Endothelial cell of umbilical vein (primary cell): Measurements from ENCODE around the gene SH3BP1. TPM values are rescaled to one million over a fixed set of nuclear protein-coding genes. Genes with fewer than 3 reads are reported as not detected.

Experiments
- BruUV-seq: library from RNA; stranded (reverse); fragments of 400-500 nt; replicated peaks from 2 replicates; lab custom pipeline; 2021; lab: Mats Ljungman, UMichigan
- CTCF ChIA-PET: fragments of 300-600, 350-600 bp; sonication (Branson Sonifier 250); formaldehyde crosslinking; loops from one replicate; lab custom pipeline; 2021; ENCODE audit warnings: antibody characterized with exemption, inconsistent platforms; lab: Charles Lee
- POLR2A ChIA-PET: fragments of 300-600, 350-600 bp; sonication (Branson Sonifier 250); formaldehyde crosslinking; loops from one replicate; lab custom pipeline; 2021; ENCODE audit warnings: antibody characterized with exemption, inconsistent platforms; lab: Charles Lee
- DNase-seq: peaks from one replicate; pipeline ENCODE4 v3.0.0-alpha.2; 2011; ENCODE audit warnings: low read depth, low spot score
- FAIRE-seq: peaks from 2 replicates; lab custom pipeline; 2011; peaks lifted over from hg19 to GRCh38; lab: Jason Lieb, UNC
- H2AFZ ChIP-seq: 2 replicates; pipeline ENCODE4 v1.6.0; 2012; ENCODE audit warnings: low read depth, low read length, control low read depth, inconsistent platforms
- H3K27ac ChIP-seq: 2 replicates; pipeline ENCODE4 v1.5.1; 2011; ENCODE audit warnings: low read depth, mild to moderate bottlenecking, control low read depth, low read length, moderate library complexity; ENCODE audit not compliant: insufficient read depth
- H3K27me3 ChIP-seq, 2 experiments: 2 replicates each; pipeline versions ENCODE4 v1.6.0 to v1.6.1; 2011; ENCODE audit warnings: low read length in 2 of 2, mixed read lengths in 1 of 2; ENCODE audit not compliant: control insufficient read depth in 2 of 2, insufficient read depth in 2 of 2
- H3K36me3 ChIP-seq, 2 experiments: 2 replicates in 1 of 2; 3 replicates in 1 of 2; pipeline ENCODE4 v1.5.1; 2011; ENCODE audit warnings: low read length in 2 of 2, mild to moderate bottlenecking in 1 of 2, moderate library complexity in 1 of 2; ENCODE audit not compliant: control insufficient read depth in 2 of 2, insufficient read depth in 2 of 2; ENCODE audit errors: extremely low read depth in 1 of 2
- H3K4me1 ChIP-seq: 3 replicates; pipeline ENCODE4 v1.5.1; 2011; ENCODE audit warnings: mild to moderate bottlenecking, low read length; ENCODE audit not compliant: control insufficient read depth, insufficient read depth; ENCODE audit errors: extremely low read depth
- H3K4me2 ChIP-seq: 2 replicates; pipeline ENCODE4 v1.6.1; 2011; ENCODE audit warnings: low read length, control low read depth, mixed read lengths; ENCODE audit not compliant: insufficient read depth
- H3K4me3 ChIP-seq, 3 experiments: fragments of 200-600 bp in 1 of 3; sonication (generic), shearing (Covaris generic) in 1 of 3; replicated peaks in 1 of 3; 2 replicates each; pipeline ENCODE4 v1.5.1; 2011 to 2016; ENCODE audit warnings: control low read depth in 3 of 3, low read length in 3 of 3, mild to moderate bottlenecking in 2 of 3, inconsistent platforms in 1 of 3, low read depth in 1 of 3, moderate library complexity in 1 of 3; ENCODE audit not compliant: insufficient read depth in 1 of 3
- H3K79me2 ChIP-seq: 2 replicates; pipeline ENCODE4 v1.6.0; 2012; ENCODE audit warnings: low read length, inconsistent platforms; ENCODE audit not compliant: control insufficient read depth, insufficient read depth
- H3K9ac ChIP-seq: replicated peaks from 2 replicates; pipeline ENCODE3; 2011; ENCODE audit warnings: low read length, control low read depth; ENCODE audit not compliant: insufficient read depth; ENCODE audit errors: extremely low read depth
- H3K9me1 ChIP-seq: replicated peaks from 3 replicates; pipeline ENCODE4 v1.6.0; 2011; ENCODE audit warnings: mild to moderate bottlenecking, low read length; ENCODE audit not compliant: control insufficient read depth, insufficient read depth; ENCODE audit errors: extremely low read depth
- H3K9me3 ChIP-seq: replicated peaks from 2 replicates; pipeline ENCODE4 v1.5.1; 2012; ENCODE audit warnings: low read length, inconsistent platforms; ENCODE audit not compliant: control insufficient read depth, insufficient read depth
- H4K20me1 ChIP-seq: replicated peaks from 2 replicates; pipeline ENCODE3; 2011; ENCODE audit warnings: mild to moderate bottlenecking, low read length; ENCODE audit not compliant: control insufficient read depth, insufficient read depth; ENCODE audit errors: extremely low read depth
- EZH2 ChIP-seq: IDR thresholded peaks from 2 replicates; pipeline ENCODE4 v1.6.1; 2012; ENCODE audit warnings: borderline replicate concordance, low read depth, mild to moderate bottlenecking, moderate library complexity, low read length, inconsistent platforms; ENCODE audit not compliant: severe bottlenecking
- FOS ChIP-seq: IDR thresholded peaks from 2 replicates; pipeline ENCODE4 v1.6.1; 2011; ENCODE audit warnings: mild to moderate bottlenecking, low read length, moderate library complexity, borderline replicate concordance; ENCODE audit not compliant: insufficient read depth
- GATA2 ChIP-seq: IDR thresholded peaks from 2 replicates; pipeline ENCODE4 v1.7.0; 2011; ENCODE audit warnings: low read depth, mild to moderate bottlenecking, moderate library complexity, mixed read lengths, low read length; ENCODE audit not compliant: insufficient read length, insufficient read depth
- JUN ChIP-seq: IDR thresholded peaks from 2 replicates; pipeline ENCODE4 v1.6.1; 2011; ENCODE audit warnings: borderline replicate concordance, low read depth; ENCODE audit not compliant: insufficient read length, insufficient read depth
- MYC ChIP-seq: IDR thresholded peaks from one replicate; pipeline ENCODE4 v1.6.1; 2011; ENCODE audit warnings: mild to moderate bottlenecking, low read depth, low read length
- POLR2A ChIP-seq: IDR thresholded peaks from 2 replicates; pipeline ENCODE4 v1.6.1; 2012; ENCODE audit warnings: low read depth, mild to moderate bottlenecking, control low read depth, low read length
- POLR2AphosphoS5 ChIP-seq: IDR thresholded peaks from 2 replicates; pipeline ENCODE4 v1.6.1; 2012; ENCODE audit warnings: low read depth, mild to moderate bottlenecking, control low read depth, low read length, moderate library complexity; ENCODE audit not compliant: insufficient read depth
- dilution Hi-C: fragments of 300-500 bp; cut with MboI; formaldehyde crosslinking; loops from one replicate; pipeline ENCODE4 v1.15.0; 2019; ENCODE audit warnings: low sequenced_read_pairs; ENCODE audit not compliant: extremely low pct_ligation_motif_present
- intact Hi-C: fragments of 100-400 bp; cut with micrococcal nuclease; formaldehyde crosslinking; loops from one replicate; pipeline ENCODE4 v1.10.0; 2022
- polyA plus RNA-seq, 4 experiments: library from polyadenylated mRNA; depleted of rRNA in 3 of 4; stranded (reverse) in 3 of 4; unstranded in 1 of 4; fragments of >200 nt; gene quantifications; 2 replicates each; pipeline versions ENCODE4 v1.2.1 to v1.2.3, GENCODE V29; 2011 to 2012; ENCODE audit warnings: missing spikeins in 1 of 4
- total RNA-seq: library from RNA; stranded (reverse); gene quantifications from 2 replicates; pipeline ENCODE4 v1.2.3, GENCODE V29; 2021
- TF ChIP-seq, protein P1 (sequence below): IDR thresholded peaks from 2 replicates; pipeline ENCODE4 v1.6.1; 2011; ENCODE audit not compliant: insufficient read depth, insufficient read length
- TF ChIP-seq, protein P2 (sequence below), 2 donors: IDR thresholded peaks; 1 replicate in 1 of 2; 2 replicates in 1 of 2; pipeline ENCODE4 v1.5.1; 2011; ENCODE audit warnings: low read length in 2 of 2, mild to moderate bottlenecking in 2 of 2, moderate library complexity in 2 of 2, control low read depth in 1 of 2, inconsistent platforms in 1 of 2, low read depth in 1 of 2; ENCODE audit not compliant: insufficient read depth in 1 of 2; ENCODE audit errors: extremely low read depth in 1 of 2

The SH3BP1 gene
- total and polyA plus RNA-seq, 2 donors (not counting 3 experiments of a cell fraction or from before 2014, with no cell fraction given): 2.3 to 4.3 TPM

DNA sequence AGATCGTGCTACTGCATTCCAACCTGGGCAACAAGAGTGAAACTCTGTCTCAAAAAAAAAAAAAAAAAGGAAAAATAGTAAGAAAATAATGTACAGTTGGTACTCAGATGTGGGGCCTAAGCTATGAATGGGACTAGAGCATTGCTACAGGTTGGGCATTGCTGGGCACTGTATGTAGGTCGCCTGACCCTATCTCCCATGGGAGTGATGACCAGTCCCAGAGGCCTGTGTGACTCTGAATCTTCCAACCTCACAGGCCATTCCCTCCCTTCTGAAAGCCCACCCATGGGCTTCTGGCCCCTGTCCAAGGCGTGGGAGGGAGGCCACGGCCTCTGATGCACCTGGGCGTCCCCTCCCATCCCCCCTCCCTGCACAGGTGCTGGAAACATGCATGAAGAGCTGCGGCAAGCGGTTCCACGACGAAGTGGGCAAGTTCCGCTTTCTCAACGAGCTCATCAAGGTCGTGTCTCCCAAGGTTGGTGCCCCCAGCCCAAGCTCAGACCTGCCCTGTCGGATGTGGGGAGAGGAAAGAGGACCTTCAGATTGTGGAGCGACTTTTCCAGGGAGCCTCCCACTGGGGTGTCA, 21.3 kb upstream of the SH3BP1 start:
- intact Hi-C loops: no loop called here
- FAIRE-seq: no peak

More for the DNA sequence above, 21.3 kb upstream of the SH3BP1 start:
- Histone ChIP-seq H3K36me3 (peaks cover 8 to 28% of the 10 kb centered on the region in 2 experiments), H3K4me2 (no peak overlapping the region), H3K27ac (no peak overlapping the region), H3K79me2 (no peaks in the 10 kb centered on the region), H3K27me3 (no peaks in the 10 kb centered on the region), H3K4me3 (no peak overlapping the region), H3K9me3 (no peaks in the 10 kb centered on the region), H3K9ac (no peak overlapping the region), H3K4me1 (no peaks in the 10 kb centered on the region), H3K9me1 (no peaks in the 10 kb centered on the region), H4K20me1 (no peaks in the 10 kb centered on the region), H2AFZ (no peak overlapping the region)
- POLR2A ChIA-PET: no interaction called here
- no TSS peak for BruUV-seq
- CTCF ChIA-PET: interaction anchor here (0.7 to 5.0 kb wide), 6 partner anchors 9 to 43 kb away, joined by 3 to 16 read pairs (median 8); partner anchors contain the start of gene GGA1
- no peak for TF ChIP-seq POLR2A
- TF ChIP-seq MYC: no peak
- no peak for TF ChIP-seq FOS
- TF ChIP-seq JUN: no peak
- TF ChIP-seq GATA2: no peak
- no peak for TF ChIP-seq EZH2
- no peak for TF ChIP-seq POLR2AphosphoS5
- TF ChIP-seq, protein P1, sequence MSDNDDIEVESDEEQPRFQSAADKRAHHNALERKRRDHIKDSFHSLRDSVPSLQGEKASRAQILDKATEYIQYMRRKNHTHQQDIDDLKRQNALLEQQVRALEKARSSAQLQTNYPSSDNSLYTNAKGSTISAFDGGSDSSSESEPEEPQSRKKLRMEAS: no peak
- TF ChIP-seq, protein P2, sequence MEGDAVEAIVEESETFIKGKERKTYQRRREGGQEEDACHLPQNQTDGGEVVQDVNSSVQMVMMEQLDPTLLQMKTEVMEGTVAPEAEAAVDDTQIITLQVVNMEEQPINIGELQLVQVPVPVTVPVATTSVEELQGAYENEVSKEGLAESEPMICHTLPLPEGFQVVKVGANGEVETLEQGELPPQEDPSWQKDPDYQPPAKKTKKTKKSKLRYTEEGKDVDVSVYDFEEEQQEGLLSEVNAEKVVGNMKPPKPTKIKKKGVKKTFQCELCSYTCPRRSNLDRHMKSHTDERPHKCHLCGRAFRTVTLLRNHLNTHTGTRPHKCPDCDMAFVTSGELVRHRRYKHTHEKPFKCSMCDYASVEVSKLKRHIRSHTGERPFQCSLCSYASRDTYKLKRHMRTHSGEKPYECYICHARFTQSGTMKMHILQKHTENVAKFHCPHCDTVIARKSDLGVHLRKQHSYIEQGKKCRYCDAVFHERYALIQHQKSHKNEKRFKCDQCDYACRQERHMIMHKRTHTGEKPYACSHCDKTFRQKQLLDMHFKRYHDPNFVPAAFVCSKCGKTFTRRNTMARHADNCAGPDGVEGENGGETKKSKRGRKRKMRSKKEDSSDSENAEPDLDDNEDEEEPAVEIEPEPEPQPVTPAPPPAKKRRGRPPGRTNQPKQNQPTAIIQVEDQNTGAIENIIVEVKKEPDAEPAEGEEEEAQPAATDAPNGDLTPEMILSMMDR (IDR thresholded peaks at IDR 0.05; ENCODE audit: extremely low read depth in 1 of 2, insufficient read depth in 1 of 2, low read depth in 1 of 2, low read length in 2 of 2): no peak
- dilution Hi-C loops: no loop called here
- DNase-seq: no peak
